ENCODE results near the gene GATAD2B. TPM values are rescaled to one million over a fixed set of nuclear protein-coding genes. Genes with fewer than 3 reads are reported as not detected.

Gene GATAD2B
- total and polyA plus RNA-seq, 2 donors (not counting 3 experiments of a cell fraction or from before 2014, with no cell fraction given) = 8.5 to 46.3 TPM

DNA sequence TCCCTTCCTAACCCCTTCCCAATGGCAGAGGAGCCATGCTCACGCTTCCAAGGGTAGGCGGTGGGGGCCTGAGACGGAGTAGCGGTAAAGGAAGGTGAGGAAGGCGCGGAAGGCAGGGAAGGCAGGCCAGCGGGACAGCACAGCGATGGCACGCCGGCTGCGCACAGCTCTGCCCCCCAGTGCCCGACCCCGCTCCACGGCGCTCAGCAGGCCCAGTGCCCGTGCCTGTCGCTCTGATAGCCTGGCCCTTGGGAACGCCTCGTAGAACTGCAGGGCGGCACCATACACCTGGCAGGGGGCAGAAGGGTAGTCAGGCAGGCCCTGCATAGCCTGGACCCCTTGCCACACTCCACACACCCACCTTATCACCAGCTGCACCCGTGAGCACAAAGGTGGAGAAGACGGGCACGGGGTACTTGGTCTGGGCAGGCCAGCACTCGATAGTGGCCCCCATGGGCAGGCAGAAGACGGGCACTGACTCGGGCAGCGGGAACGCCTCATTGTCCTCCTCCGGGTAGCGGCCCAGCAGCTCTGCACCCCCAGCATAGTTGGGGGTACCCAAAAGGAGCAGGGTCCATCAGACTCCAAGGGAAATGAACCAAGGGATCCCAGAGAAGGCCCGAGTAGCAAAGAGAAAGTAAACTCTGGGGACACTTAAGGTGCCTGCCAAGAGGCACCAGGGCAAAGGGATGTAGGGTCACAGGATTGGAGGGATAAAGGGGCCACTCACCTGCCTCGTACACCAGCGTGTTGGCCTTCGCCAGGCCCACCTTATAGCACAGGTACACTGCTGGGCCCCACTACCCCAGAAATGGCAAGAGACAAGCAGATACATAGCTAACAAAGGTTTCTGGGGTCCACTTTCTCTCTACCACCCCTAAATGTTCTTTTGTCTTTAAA is 19.3 kb upstream of the GATAD2B start:
- intact Hi-C loops (cut with micrococcal nuclease) (no loop called here), dilution Hi-C loops (cut with MboI; ENCODE audit: extremely low pct_ligation_motif_present, low sequenced_read_pairs) (no loop called here)
- Histone ChIP-seq H3K27me3 (ENCODE audit: control insufficient read depth in 2 of 2, insufficient read depth in 2 of 2, low read length in 2 of 2) (no peaks in the 10 kb centered on the region), H3K4me2 (ENCODE audit: insufficient read depth, low read length) (no peak overlapping the region), H3K79me2 (ENCODE audit: control insufficient read depth, insufficient read depth, low read length) (peaks cover 16% of the 10 kb centered on the region), H3K9ac (replicated peaks; ENCODE audit: extremely low read depth, insufficient read depth, low read length) (no peak overlapping the region), H3K9me1 (replicated peaks; ENCODE audit: control insufficient read depth, extremely low read depth, insufficient read depth, low read length) (no peaks in the 10 kb centered on the region), H3K36me3 (ENCODE audit: control insufficient read depth in 2 of 2, extremely low read depth in 1 of 2, insufficient read depth in 2 of 2, low read length in 2 of 2) (peaks cover 2 to 36% of the 10 kb centered on the region in 2 experiments), H4K20me1 (replicated peaks; ENCODE audit: control insufficient read depth, extremely low read depth, insufficient read depth, low read length) (no peaks in the 10 kb centered on the region), H3K4me1 (ENCODE audit: control insufficient read depth, extremely low read depth, insufficient read depth, low read length) (peaks cover 9% of the 10 kb centered on the region), H3K27ac (ENCODE audit: insufficient read depth, low read depth, low read length) (no peak overlapping the region), H2AFZ (ENCODE audit: low read depth, low read length) (no peak overlapping the region), H3K9me3 (replicated peaks; ENCODE audit: control insufficient read depth, insufficient read depth, low read length) (no peaks in the 10 kb centered on the region), H3K4me3 (replicated peaks in 1 of 3; ENCODE audit: insufficient read depth in 1 of 3, low read depth in 1 of 3, low read length in 3 of 3) (no peak overlapping the region)
- no peak for DNase-seq (ENCODE audit: low read depth, low spot score)
- FAIRE-seq = no peak
- ChIA-PET CTCF (no interaction called here), POLR2A (no interaction called here)
- TF ChIP-seq POLR2AphosphoS5 (IDR thresholded peaks at IDR 0.05; ENCODE audit: insufficient read depth, low read depth, low read length) (no peak), JUN (IDR thresholded peaks at IDR 0.05; ENCODE audit: borderline replicate concordance, insufficient read depth, insufficient read length, low read depth) (no peak), GATA2 (IDR thresholded peaks at IDR 0.05; ENCODE audit: insufficient read depth, insufficient read length, low read depth, low read length) (no peak), FOS (IDR thresholded peaks at IDR 0.05; ENCODE audit: borderline replicate concordance, insufficient read depth, low read length) (no peak), EZH2 (IDR thresholded peaks at IDR 0.05; ENCODE audit: borderline replicate concordance, low read depth, low read length, severe bottlenecking) (no peak), MYC (IDR thresholded peaks at IDR 0.05; ENCODE audit: low read depth, low read length) (no peak), POLR2A (IDR thresholded peaks at IDR 0.05; ENCODE audit: low read depth, low read length) (no peak)
- TF ChIP-seq, protein P1, sequence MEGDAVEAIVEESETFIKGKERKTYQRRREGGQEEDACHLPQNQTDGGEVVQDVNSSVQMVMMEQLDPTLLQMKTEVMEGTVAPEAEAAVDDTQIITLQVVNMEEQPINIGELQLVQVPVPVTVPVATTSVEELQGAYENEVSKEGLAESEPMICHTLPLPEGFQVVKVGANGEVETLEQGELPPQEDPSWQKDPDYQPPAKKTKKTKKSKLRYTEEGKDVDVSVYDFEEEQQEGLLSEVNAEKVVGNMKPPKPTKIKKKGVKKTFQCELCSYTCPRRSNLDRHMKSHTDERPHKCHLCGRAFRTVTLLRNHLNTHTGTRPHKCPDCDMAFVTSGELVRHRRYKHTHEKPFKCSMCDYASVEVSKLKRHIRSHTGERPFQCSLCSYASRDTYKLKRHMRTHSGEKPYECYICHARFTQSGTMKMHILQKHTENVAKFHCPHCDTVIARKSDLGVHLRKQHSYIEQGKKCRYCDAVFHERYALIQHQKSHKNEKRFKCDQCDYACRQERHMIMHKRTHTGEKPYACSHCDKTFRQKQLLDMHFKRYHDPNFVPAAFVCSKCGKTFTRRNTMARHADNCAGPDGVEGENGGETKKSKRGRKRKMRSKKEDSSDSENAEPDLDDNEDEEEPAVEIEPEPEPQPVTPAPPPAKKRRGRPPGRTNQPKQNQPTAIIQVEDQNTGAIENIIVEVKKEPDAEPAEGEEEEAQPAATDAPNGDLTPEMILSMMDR (IDR thresholded peaks at IDR 0.05; ENCODE audit: extremely low read depth in 1 of 2, insufficient read depth in 1 of 2, low read depth in 1 of 2, low read length in 2 of 2) = no peak
- TF ChIP-seq, protein P2, sequence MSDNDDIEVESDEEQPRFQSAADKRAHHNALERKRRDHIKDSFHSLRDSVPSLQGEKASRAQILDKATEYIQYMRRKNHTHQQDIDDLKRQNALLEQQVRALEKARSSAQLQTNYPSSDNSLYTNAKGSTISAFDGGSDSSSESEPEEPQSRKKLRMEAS (IDR thresholded peaks at IDR 0.05; ENCODE audit: insufficient read depth, insufficient read length) = no peak
- BruUV-seq (replicated peaks) = no TSS peak

Measured in endothelial cell of umbilical vein (primary cell).